Activated CD4-positive, alpha-beta T cell treated with anti-CD3 and anti-CD28 coated beads, Interleukin-2, amount 50 U/mL, for 1 hour (primary cell): Measurements from ENCODE around the gene CAPN7.

ENCODE experiments used
- DNase-seq: peaks from one replicate; pipeline ENCODE4 v3.0.0-alpha.2; 2020

The CAPN7 gene

GRCh38 chr3:15301761-15302160 lies 95.7 kb downstream of the CAPN7 start:
- no peak for DNase-seq
